Activated B cell treated with CpG ODN at 0.5 μM for 24 hours (primary cell): ENCODE measurements around the gene YES1. TPM values are rescaled to one million over a fixed set of nuclear protein-coding genes. Genes with fewer than 3 reads are reported as not detected.
A peak's percentile ranks its signal among the peaks of the same experiment; 100 is the strongest.

Experiments
- ATAC-seq: fragments of 200-7000 bp; cut with Tn5 transposase; one replicate; pipeline ENCODE4 v1.10.0; 2021; ENCODE audit warnings: low read depth, mild to moderate bottlenecking, moderate library complexity
- CTCF ChIA-PET: fragments of 350-600 bp; sonication (Branson Sonifier 250); formaldehyde crosslinking; loops from one replicate; lab custom pipeline; 2021; ENCODE audit warnings: antibody characterized with exemption; lab: Charles Lee
- POLR2A ChIA-PET: fragments of 350-600 bp; sonication (Branson Sonifier 250); formaldehyde crosslinking; loops from one replicate; lab custom pipeline; 2021; ENCODE audit warnings: antibody characterized with exemption; lab: Charles Lee
- DNase-seq: peaks from one replicate; pipeline ENCODE4 v3.0.0; 2022
- H3K27ac Mint-ChIP-seq: one replicate; pipeline ENCODE4 v1.8.0; 2020; ENCODE audit warnings: mixed read lengths
- H3K27me3 Mint-ChIP-seq: one replicate; pipeline ENCODE4 v1.8.0; 2021; ENCODE audit warnings: mixed read lengths
- H3K36me3 Mint-ChIP-seq: one replicate; pipeline ENCODE4 v1.8.0; 2021; ENCODE audit warnings: low read depth, mixed read lengths
- H3K4me1 Mint-ChIP-seq: one replicate; pipeline ENCODE4 v1.8.0; 2021; ENCODE audit warnings: mixed read lengths
- H3K4me3 Mint-ChIP-seq: one replicate; pipeline ENCODE4 v1.8.0; 2020; ENCODE audit warnings: mild to moderate bottlenecking, mixed read lengths
- H3K9me3 Mint-ChIP-seq: one replicate; pipeline ENCODE4 v1.8.0; 2020; ENCODE audit warnings: mixed read lengths
- CTCF ChIP-seq: fragments of 200-600 bp; IDR thresholded peaks from one replicate; pipeline ENCODE4 v1.8.0; 2022; ENCODE audit warnings: antibody characterized with exemption, mild to moderate bottlenecking
- intact Hi-C: fragments of 100-400 bp; cut with micrococcal nuclease; formaldehyde crosslinking; loops from one replicate; pipeline ENCODE4 v1.15.1; 2024
- total RNA-seq: library from RNA; stranded (reverse); gene quantifications from 2 replicates; pipeline ENCODE4 v1.2.3, GENCODE V29; 2022

Gene YES1
- total RNA-seq, 1 donor from 2014 or later: 0.35 TPM

- H3K27ac Mint-ChIP-seq: peak within 1 kb of the TSS; percentile 13
- intact Hi-C loops: loop anchor here (2.0 kb wide), 2 partner anchors 100 to 444 kb away; partner anchors contain the start of genes THOC1 and YES1
- TF ChIP-seq CTCF: no peak
- no peaks in the 10 kb centered on the region for H3K9me3 Mint-ChIP-seq
- H3K27me3 Mint-ChIP-seq: peaks cover 4% of the 10 kb centered on the region
- peak within 1 kb of the TSS; percentile 84 for H3K4me3 Mint-ChIP-seq
- ChIA-PET POLR2A (interaction anchor here (1.2 kb wide), 1 partner anchor 54 kb away, joined by 3 read pairs; no protein-coding TSS in a partner anchor), CTCF (no interaction called here)
- peaks cover 7% of the 10 kb centered on the region for H3K4me1 Mint-ChIP-seq
- ATAC-seq (peak; percentile 91), DNase-seq (peak; percentile 62)
- peaks cover 3% of the 10 kb centered on the region for H3K36me3 Mint-ChIP-seq
Observed at GRCh38 chr18:712401-713134, 99.5 kb downstream of the YES1 start, which contains the start of gene ENOSF1. ENOSF1 (minus strand) TSS chr18:712630; CDS start chr18:712587, 43 bp downstream.

- Mint-ChIP-seq H3K36me3 (peaks cover 3% of the 10 kb centered on the region), H3K27me3 (peaks cover 4% of the 10 kb centered on the region), H3K4me1 (peaks cover 7% of the 10 kb centered on the region), H3K27ac (peak overlapping the region; percentile 13), H3K9me3 (no peaks in the 10 kb centered on the region), H3K4me3 (peak overlapping the region; percentile 84)
- ChIA-PET CTCF (no interaction called here), POLR2A (interaction anchor here (1.2 kb wide), 1 partner anchor 53 kb away, joined by 3 read pairs; no protein-coding TSS in a partner anchor)
- DNase-seq (peak; percentile 33), ATAC-seq (peak; percentile 45)
- intact Hi-C loops: loop anchor here (1.0 to 2.0 kb wide), 3 partner anchors 54 to 443 kb away; partner anchors contain the start of genes THOC1 and YES1
- no peak for TF ChIP-seq CTCF
Observed at GRCh38 chr18:711657-712400, 100.2 kb downstream of the YES1 start.

GRCh38 chr18:711310-711656 lies 100.8 kb downstream of the YES1 start:
- peaks cover 3% of the 10 kb centered on the region for H3K36me3 Mint-ChIP-seq
- DNase-seq: no peak
- no peak for TF ChIP-seq CTCF
- peak overlapping the region; percentile 84 for H3K4me3 Mint-ChIP-seq
- no peak for ATAC-seq
- ChIA-PET CTCF (no interaction called here), POLR2A (no interaction called here)
- peak overlapping the region; percentile 13 for H3K27ac Mint-ChIP-seq
- intact Hi-C loops: loop anchor here (1.0 kb wide), 1 partner anchor 53 kb away; no protein-coding TSS in a partner anchor
- H3K9me3 Mint-ChIP-seq: no peaks in the 10 kb centered on the region
- peaks cover 7% of the 10 kb centered on the region for H3K4me1 Mint-ChIP-seq
- H3K27me3 Mint-ChIP-seq: peaks cover 4% of the 10 kb centered on the region

GRCh38 chr18:710418-711300 lies 101.4 kb downstream of the YES1 start:
- intact Hi-C loops: loop anchor here (1.0 kb wide), 1 partner anchor 52 kb away; no protein-coding TSS in a partner anchor
- peak overlapping the region; percentile 84 for H3K4me3 Mint-ChIP-seq
- H3K4me1 Mint-ChIP-seq: peaks cover 7% of the 10 kb centered on the region
- H3K36me3 Mint-ChIP-seq: peaks cover 3% of the 10 kb centered on the region
- H3K27me3 Mint-ChIP-seq: peaks cover 4% of the 10 kb centered on the region
- DNase-seq: no peak
- ChIA-PET POLR2A (interaction anchor here (1.1 kb wide), 1 partner anchor 10 kb away, joined by 4 read pairs; no protein-coding TSS in a partner anchor), CTCF (no interaction called here)
- no peak for TF ChIP-seq CTCF
- no peaks in the 10 kb centered on the region for H3K9me3 Mint-ChIP-seq
- H3K27ac Mint-ChIP-seq: no peak overlapping the region
- no peak for ATAC-seq
